Measurements from ENCODE around the gene CCIN.

CCIN gene

DNA sequence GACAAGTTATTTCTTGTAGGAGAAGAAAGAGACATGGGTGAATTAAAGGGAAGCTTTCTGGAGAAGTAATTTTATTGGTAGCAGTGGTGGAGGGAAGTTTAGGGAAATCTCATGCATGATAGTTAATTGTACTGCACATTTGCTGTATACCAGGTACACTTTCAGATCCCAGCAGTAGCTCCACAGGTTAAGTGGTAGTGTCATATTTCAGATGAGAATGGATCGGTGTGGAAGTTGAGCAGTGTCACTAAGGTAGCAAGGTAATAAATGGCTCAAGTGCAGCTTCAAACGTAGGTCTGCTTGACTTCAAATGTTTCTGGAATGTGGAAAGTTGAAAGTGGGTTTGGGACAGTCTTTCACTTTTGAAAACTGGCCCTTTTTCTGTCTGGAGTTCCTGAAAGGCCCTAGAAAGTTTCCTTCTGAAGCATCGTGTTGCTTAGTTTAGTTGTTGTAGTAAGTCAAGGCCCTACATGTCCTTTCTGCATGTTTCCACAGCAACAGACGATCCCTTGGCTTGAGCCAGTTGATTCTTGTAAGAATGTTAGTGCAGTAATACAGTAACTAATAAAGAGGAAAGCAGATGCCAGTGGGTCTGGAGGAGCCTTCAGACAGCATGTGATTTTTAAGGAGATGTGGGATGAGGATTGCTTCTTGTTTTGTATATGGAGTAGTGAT lies 25.3 kb downstream of the CCIN start:
- TF ChIP-seq, protein P1, sequence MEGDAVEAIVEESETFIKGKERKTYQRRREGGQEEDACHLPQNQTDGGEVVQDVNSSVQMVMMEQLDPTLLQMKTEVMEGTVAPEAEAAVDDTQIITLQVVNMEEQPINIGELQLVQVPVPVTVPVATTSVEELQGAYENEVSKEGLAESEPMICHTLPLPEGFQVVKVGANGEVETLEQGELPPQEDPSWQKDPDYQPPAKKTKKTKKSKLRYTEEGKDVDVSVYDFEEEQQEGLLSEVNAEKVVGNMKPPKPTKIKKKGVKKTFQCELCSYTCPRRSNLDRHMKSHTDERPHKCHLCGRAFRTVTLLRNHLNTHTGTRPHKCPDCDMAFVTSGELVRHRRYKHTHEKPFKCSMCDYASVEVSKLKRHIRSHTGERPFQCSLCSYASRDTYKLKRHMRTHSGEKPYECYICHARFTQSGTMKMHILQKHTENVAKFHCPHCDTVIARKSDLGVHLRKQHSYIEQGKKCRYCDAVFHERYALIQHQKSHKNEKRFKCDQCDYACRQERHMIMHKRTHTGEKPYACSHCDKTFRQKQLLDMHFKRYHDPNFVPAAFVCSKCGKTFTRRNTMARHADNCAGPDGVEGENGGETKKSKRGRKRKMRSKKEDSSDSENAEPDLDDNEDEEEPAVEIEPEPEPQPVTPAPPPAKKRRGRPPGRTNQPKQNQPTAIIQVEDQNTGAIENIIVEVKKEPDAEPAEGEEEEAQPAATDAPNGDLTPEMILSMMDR (conservative IDR thresholded peaks at IDR 0.05; ENCODE audit: low read depth, low read length), result no peak
- peak overlapping the region; percentile 16 for H3K4me3 ChIP-seq (ENCODE audit: low read depth, low read length)
- DNase-seq (ENCODE audit: low read depth), result peak; percentile 67

DNA sequence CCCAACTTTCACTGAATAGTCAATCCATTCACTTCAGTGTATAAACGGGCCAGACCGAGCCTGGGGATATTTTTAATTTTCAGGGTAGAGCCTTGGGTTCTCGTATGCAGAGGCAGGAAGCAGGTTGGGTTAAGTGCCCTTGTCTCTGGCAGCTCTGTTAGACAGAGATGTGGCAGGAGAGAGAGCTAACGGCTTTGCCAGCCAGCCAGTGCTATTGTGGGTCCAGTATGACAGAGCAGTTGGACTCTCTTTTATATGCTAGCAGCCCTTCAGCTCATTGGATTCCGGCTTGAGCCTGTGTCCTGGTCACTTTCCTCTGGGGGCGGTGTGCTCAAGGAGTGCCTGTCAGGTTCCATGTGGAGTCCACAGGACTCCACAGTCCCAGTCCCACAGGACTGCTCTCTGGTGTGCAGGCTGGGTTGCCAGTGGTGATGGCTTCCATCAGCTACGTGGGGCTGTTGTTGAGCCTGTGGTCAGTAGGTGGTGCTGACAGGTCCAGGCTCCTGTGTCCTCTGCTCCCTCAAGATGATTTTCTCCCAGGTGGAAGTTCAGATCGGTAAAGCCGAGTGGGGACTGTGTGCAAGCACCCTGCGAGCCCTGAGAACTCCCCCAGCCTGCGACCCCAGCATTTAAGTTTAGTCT lies 35.8 kb downstream of the CCIN start:
- TF ChIP-seq, protein P1 (conservative IDR thresholded peaks at IDR 0.05; ENCODE audit: low read depth, low read length), result peak; percentile 52
- no peak overlapping the region for H3K4me3 ChIP-seq (ENCODE audit: low read depth, low read length)
- peak; percentile 41 for DNase-seq (ENCODE audit: low read depth)

DNA sequence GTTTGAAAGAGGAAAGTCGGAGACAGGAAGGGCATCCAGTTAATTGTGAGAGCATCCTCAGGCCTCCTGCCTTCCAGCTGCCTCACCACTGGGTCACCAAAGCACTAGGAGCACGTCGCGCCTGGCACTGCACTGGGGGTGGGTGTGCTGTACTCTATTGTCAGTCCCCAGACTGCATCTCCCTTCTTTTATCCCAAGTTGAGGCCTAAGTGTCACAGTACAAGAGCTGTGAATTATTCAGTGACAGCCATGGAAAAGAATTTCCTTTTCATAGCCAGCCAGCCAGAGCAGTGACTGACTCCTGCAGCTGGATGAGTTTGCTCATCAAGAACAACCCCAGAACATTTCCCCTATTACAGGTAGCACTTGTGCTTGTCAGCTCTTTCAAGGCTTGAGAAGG lies 37.8 kb downstream of the CCIN start:
- TF ChIP-seq, protein P1 (conservative IDR thresholded peaks at IDR 0.05; ENCODE audit: low read depth, low read length), result no peak
- DNase-seq (ENCODE audit: low read depth), result peak; percentile 34
- H3K4me3 ChIP-seq (ENCODE audit: low read depth, low read length), result no peak overlapping the region

DNA sequence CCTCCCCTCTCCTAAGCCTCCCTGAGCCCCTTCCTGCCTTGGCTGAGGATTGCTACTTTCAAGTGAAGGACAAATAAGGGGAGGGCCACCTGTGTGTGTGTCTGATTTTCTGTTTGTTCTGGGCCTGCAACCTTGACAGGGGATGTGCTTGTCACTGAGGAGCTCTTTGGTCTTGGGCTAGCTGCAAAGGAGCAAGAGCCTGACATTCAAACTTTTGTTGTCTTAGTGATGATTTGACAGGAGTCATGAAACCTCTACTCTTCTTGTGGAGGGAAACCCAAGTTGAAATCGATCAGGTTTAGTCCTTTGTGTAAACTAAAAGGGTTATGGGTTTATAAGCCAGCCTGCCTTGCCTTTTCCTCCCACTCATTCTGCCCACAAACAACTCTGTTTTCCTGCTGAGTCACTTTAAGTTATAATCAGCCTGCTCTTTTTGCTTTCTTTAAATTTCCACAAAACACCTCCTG lies 38.4 kb downstream of the CCIN start:
- peak; percentile 47 for DNase-seq (ENCODE audit: low read depth)
- no peak overlapping the region for H3K4me3 ChIP-seq (ENCODE audit: low read depth, low read length)
- TF ChIP-seq, protein P1 (conservative IDR thresholded peaks at IDR 0.05; ENCODE audit: low read depth, low read length), result no peak

DNA sequence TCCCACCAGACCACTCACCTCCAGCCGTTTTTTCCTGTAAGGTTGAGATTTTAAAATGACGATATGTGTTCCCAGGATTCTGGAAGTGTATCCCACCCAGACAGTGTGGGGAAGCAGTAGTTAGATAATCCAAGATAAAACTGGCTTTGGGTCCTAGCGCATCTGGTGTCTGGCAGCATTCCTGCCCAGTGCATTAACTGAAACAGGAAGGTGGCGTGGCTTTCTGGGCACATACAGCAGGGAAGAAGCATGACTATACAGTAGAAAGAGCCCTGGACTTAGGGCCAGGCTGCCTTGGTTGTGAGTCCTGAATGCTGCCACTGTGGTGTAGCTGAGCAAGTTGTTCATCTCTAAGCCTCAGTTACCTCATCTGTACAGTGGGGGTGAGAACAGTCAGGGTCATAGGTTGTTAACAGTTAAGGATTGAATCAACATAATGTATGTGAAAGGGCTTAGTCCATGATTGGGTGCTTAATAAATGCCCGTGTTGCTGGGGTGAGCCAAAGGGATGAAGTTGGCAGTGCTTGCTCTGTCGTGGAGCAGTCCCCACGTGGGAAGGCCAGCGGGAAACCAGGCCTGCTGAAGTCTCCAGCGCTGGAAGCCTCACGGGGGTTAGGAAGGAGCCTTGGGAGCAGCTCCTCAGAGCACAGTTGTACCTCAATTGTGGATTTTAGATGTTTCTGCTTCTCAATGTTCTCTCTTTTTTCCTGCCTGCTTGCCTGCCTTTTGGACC lies 39.5 kb downstream of the CCIN start:
- no peak for DNase-seq (ENCODE audit: low read depth)
- H3K4me3 ChIP-seq (ENCODE audit: low read depth, low read length), result no peak overlapping the region
- TF ChIP-seq, protein P1 (conservative IDR thresholded peaks at IDR 0.05; ENCODE audit: low read depth, low read length), result no peak

DNA sequence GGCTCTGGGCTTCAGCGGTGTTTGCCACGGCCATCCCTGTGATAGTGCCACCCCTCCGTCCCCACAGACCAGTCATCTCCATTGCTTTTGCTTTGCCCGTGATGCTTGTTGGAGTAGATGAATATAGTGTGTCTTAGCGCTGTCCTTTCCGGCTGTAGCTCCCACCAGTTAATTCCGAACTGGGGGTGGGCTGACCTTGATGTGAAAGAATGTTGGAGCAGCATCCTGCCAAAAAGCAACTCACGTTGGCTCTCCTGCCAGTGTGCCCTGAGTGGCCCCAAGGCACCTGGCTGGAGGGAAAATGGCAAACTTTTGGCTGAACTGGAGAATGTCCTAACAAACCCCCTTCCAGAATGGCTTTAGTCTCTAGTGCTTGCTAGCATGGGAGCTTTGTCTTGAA lies 41.5 kb downstream of the CCIN start:
- DNase-seq (ENCODE audit: low read depth), result no peak
- H3K4me3 ChIP-seq (ENCODE audit: low read depth, low read length), result no peak overlapping the region
- TF ChIP-seq, protein P1 (conservative IDR thresholded peaks at IDR 0.05; ENCODE audit: low read depth, low read length), result no peak

Data from choroid plexus epithelial cell (primary cell).